ENCODE measurements around the gene CCDC77. TPM values are rescaled to one million over a fixed set of nuclear protein-coding genes. Genes with fewer than 3 reads are reported as not detected.
A peak's percentile ranks its signal among the peaks of the same experiment; 100 is the strongest.

CCDC77 gene
- total and polyA plus RNA-seq, 2 experiments from 2014 or later = 24.7 to 26.7 TPM

DNA sequence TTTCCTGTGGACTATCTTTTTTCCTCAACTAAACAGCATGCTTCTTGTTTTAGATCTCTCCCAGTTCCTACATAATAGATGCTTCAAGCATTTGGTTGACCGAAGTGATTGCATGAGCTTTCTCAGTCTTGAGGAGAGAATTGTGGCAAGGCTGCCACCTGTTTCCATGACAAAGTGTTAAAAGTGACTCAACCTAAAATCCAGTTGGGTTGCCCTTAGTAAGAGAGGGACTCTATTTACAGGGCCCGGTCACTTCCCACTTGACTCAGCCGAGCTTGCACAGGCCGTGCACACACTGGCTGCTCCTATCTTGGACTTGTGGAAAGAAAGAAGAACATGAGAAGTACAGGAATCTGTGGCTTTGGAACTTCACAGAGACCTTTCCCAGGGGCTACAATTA lies 56.2 kb downstream of the CCDC77 start:
- peaks cover 14% of the 10 kb centered on the region for H3K9me3 Mint-ChIP-seq
- H3K4me3 Mint-ChIP-seq = no peak overlapping the region
- H3K79me2 ChIP-seq (replicated peaks; ENCODE audit: insufficient read depth) = no peaks in the 10 kb centered on the region
- TF ChIP-seq ZNF331 (CRISPR knock-in tag; IDR thresholded peaks at IDR 0.05; ENCODE audit: low read depth) (no peak), NANOG (IDR thresholded peaks at IDR 0.05; ENCODE audit: borderline replicate concordance) (no peak), ZNF114 (CRISPR knock-in tag; IDR thresholded peaks at IDR 0.05) (no peak), CTCF (conservative IDR thresholded peaks at IDR 0.05; ENCODE audit: low read depth in 2 of 2) (no peak), CREB1 (CRISPR knock-in tag; IDR thresholded peaks at IDR 0.05; ENCODE audit: low read depth) (no peak), EZH2phosphoT487 (IDR thresholded peaks at IDR 0.05; ENCODE audit: unreplicated experiment) (no peak), STAT1 (IDR thresholded peaks at IDR 0.05; ENCODE audit: unreplicated experiment) (no peak), POLR2AphosphoS5 (IDR thresholded peaks at IDR 0.05; ENCODE audit: low read depth) (no peak)
- H3F3A ChIP-seq (replicated peaks; ENCODE audit: low read depth) = peaks cover 9% of the 10 kb centered on the region
- H3K36me3 Mint-ChIP-seq (ENCODE audit: low read depth) = peaks cover 7% of the 10 kb centered on the region
- peaks cover 10% of the 10 kb centered on the region for H3K4me1 Mint-ChIP-seq
- H3K27me3 ChIP-seq (ENCODE audit: insufficient read depth) = peaks cover 48% of the 10 kb centered on the region
- H3K27me3 Mint-ChIP-seq (ENCODE audit: insufficient read depth, low read depth, poor library complexity) = peaks cover 45% of the 10 kb centered on the region
- H2AFZ ChIP-seq = no peak overlapping the region
- peaks cover 16% of the 10 kb centered on the region; the same call in 1 of the 2 replicates for H4K20me1 ChIP-seq (replicated peaks; ENCODE audit: insufficient read depth)
- H3K9me2 ChIP-seq (ENCODE audit: insufficient read depth) = no peaks in the 10 kb centered on the region
- H3K36me3 ChIP-seq (ENCODE audit: insufficient read depth) = no peaks in the 10 kb centered on the region
- DNase-seq (ENCODE audit: low spot score) (no peak), ATAC-seq (no peak)
- H3K4me2 ChIP-seq = no peak overlapping the region
- H3K27ac Mint-ChIP-seq = no peak overlapping the region
- no peaks in the 10 kb centered on the region for H3K4me1 ChIP-seq (ENCODE audit: insufficient read depth)
- no peak overlapping the region for H3K27ac ChIP-seq (ENCODE audit: low read depth)
- no peak overlapping the region for H3K4me3 ChIP-seq

DNA sequence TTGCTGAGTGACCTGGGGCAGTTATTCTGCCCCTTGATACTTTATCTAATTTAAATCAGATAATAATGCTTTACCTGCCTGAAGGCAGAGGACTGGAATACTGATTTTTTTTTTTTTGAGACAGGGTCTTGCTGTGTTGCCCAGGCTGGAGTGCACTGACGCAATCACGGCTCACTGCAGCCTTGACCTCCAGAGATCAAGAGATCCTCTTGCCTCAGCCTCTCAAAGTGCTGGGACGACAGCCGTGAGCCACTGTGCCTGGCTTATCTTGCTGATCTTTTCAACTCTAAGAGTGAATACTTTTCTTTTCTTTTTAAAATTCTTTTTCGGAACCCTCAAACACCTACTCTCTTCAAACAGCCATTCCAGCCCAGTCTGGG lies 57.6 kb downstream of the CCDC77 start:
- Mint-ChIP-seq H3K27ac (no peak overlapping the region), H3K9me3 (peaks cover 4% of the 10 kb centered on the region; the same call in 2 of the 3 replicates), H3K36me3 (ENCODE audit: low read depth) (peaks cover under 1% of the 10 kb centered on the region; the same call in 2 of the 3 replicates), H3K4me3 (peak overlapping the region; percentile 76), H3K4me1 (peaks cover 10% of the 10 kb centered on the region), H3K27me3 (ENCODE audit: insufficient read depth, low read depth, poor library complexity) (peaks cover 45% of the 10 kb centered on the region)
- DNase-seq (ENCODE audit: low spot score) = no peak
- peaks cover 7% of the 10 kb centered on the region; the same call in 1 of the 2 replicates for H3F3A ChIP-seq (replicated peaks; ENCODE audit: low read depth)
- peak overlapping the region; percentile 89 for H3K4me2 ChIP-seq
- no peaks in the 10 kb centered on the region for H3K36me3 ChIP-seq (ENCODE audit: insufficient read depth)
- 0 out of 2 replicates have a peak, but pooled peaks cover 5% of the 10 kb centered on the region for H3K4me1 ChIP-seq (ENCODE audit: insufficient read depth)
- ATAC-seq = no peak
- peaks cover 24% of the 10 kb centered on the region for H4K20me1 ChIP-seq (replicated peaks; ENCODE audit: insufficient read depth)
- H3K9me2 ChIP-seq (ENCODE audit: insufficient read depth) = no peaks in the 10 kb centered on the region
- no peak overlapping the region for H3K27ac ChIP-seq (ENCODE audit: low read depth)
- peaks cover 48% of the 10 kb centered on the region for H3K27me3 ChIP-seq (ENCODE audit: insufficient read depth)
- peak overlapping the region; percentile 68 for H3K4me3 ChIP-seq
- peak overlapping the region; percentile 99 for H2AFZ ChIP-seq
- no peaks in the 10 kb centered on the region for H3K79me2 ChIP-seq (replicated peaks; ENCODE audit: insufficient read depth)
- no peak for TF ChIP-seq STAT1 (IDR thresholded peaks at IDR 0.05; ENCODE audit: unreplicated experiment)
- TF ChIP-seq EZH2 (IDR thresholded peaks at IDR 0.05; ENCODE audit: low read depth, unreplicated experiment) = no peak
- TF ChIP-seq CREB1 (CRISPR knock-in tag; IDR thresholded peaks at IDR 0.05; ENCODE audit: low read depth) = no peak
- TF ChIP-seq NANOG (IDR thresholded peaks at IDR 0.05; ENCODE audit: borderline replicate concordance) = no peak
- TF ChIP-seq ZNF114 (CRISPR knock-in tag; IDR thresholded peaks at IDR 0.05) = no peak
- no peak for TF ChIP-seq POLR2AphosphoS5 (IDR thresholded peaks at IDR 0.05; ENCODE audit: low read depth)
- TF ChIP-seq, protein P1, sequence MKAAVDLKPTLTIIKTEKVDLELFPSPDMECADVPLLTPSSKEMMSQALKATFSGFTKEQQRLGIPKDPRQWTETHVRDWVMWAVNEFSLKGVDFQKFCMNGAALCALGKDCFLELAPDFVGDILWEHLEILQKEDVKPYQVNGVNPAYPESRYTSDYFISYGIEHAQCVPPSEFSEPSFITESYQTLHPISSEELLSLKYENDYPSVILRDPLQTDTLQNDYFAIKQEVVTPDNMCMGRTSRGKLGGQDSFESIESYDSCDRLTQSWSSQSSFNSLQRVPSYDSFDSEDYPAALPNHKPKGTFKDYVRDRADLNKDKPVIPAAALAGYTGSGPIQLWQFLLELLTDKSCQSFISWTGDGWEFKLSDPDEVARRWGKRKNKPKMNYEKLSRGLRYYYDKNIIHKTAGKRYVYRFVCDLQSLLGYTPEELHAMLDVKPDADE (IDR thresholded peaks at IDR 0.05) = no peak
- TF ChIP-seq JUNB (IDR thresholded peaks at IDR 0.05; ENCODE audit: unreplicated experiment) = no peak
- TF ChIP-seq EZH2phosphoT487 (IDR thresholded peaks at IDR 0.05; ENCODE audit: unreplicated experiment) = no peak
- TF ChIP-seq ZNF462 (CRISPR knock-in tag; IDR thresholded peaks at IDR 0.05) = no peak

Measured in GM23338 (cell line).